ENCODE measurements around the gene PACSIN1. TPM values are rescaled to one million over a fixed set of nuclear protein-coding genes. Genes with fewer than 3 reads are reported as not detected.

Gene PACSIN1
- polyA plus RNA-seq, 4 donors, result 0.65 to 1.2 (median 0.84) TPM

GRCh38 chr6:34558172-34558714 lies 92.4 kb downstream of the PACSIN1 start:
- no peak for DNase-seq (ENCODE audit: low read depth in 4 of 4, low spot score in 2 of 4)

- DNase-seq (ENCODE audit: low read depth in 4 of 4, low spot score in 2 of 4), result no peak
These were observed 93.9 kb downstream of the PACSIN1 start for GRCh38 chr6:34559651-34560365.

GRCh38 chr6:34560366-34561226 lies 94.7 kb downstream of the PACSIN1 start:
- DNase-seq (ENCODE audit: low read depth in 4 of 4, low spot score in 2 of 4), result no peak

- no peak for DNase-seq (ENCODE audit: low read depth in 4 of 4, low spot score in 2 of 4)
These were observed 95.3 kb downstream of the PACSIN1 start for GRCh38 chr6:34561227-34561530.

DNA sequence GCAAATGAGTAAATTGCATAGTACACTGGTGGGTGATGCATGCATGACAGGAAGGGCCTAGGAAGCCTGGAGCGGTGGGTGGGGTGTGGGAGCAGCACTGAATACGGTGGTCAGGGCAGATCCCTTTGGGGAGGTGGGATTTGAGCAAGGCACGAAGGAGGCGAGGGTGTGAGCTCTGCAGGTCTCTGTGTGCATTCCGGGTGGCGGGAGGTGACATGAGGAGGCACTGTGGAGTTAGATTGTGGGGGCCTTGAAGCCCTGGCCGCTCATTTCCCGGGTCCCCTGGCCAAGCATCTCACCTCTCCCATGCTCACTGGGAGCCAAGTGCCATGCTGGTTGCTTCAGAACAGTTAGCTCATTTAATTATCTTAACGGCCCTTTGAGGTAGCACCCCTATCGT lies 96.5 kb downstream of the PACSIN1 start:
- no peak for DNase-seq (ENCODE audit: low read depth in 4 of 4, low spot score in 2 of 4)

GRCh38 chr6:34562861-34563512 lies 97.1 kb downstream of the PACSIN1 start:
- no peak for DNase-seq (ENCODE audit: low read depth in 4 of 4, low spot score in 2 of 4)

DNA sequence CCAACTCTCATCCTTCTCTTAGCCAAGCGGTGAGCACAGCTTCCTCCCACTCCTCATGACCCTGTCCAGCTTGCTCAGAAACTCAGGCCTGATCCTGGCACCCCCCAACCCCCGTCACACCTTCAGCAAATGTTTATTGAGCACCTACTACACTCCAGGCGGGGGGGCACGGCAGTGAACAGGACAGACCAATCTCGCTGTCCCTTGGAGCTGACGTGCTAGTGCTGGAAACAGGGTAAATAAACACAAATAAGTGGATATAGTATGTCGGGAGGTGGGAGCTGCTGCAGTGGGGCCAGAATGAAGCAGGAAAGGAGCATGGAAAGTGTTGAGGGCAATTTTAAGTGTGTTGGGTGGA lies 97.6 kb downstream of the PACSIN1 start:
- no peak for DNase-seq (ENCODE audit: low read depth in 4 of 4, low spot score in 2 of 4)

DNA sequence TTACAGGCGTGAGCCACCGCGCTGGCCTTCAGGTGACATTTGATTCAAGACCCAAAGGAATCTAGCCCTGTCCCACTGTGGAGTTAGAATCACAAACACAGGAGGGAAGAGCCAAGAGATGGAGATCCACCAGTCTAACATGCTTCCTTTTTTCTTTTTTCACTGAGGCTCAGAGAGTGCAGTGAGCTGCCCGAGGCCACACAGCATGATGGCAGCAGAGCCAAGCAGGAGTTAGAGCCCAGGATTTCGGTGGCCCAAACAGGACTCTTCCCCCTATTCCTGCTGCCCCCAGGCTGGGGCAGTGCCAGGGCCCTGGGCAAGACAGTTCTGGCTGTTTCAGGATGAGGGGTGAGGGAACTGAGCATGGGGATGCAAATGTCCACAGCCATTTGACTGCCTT lies 98.3 kb downstream of the PACSIN1 start:
- DNase-seq (ENCODE audit: low read depth in 4 of 4, low spot score in 2 of 4), result no peak

DNA sequence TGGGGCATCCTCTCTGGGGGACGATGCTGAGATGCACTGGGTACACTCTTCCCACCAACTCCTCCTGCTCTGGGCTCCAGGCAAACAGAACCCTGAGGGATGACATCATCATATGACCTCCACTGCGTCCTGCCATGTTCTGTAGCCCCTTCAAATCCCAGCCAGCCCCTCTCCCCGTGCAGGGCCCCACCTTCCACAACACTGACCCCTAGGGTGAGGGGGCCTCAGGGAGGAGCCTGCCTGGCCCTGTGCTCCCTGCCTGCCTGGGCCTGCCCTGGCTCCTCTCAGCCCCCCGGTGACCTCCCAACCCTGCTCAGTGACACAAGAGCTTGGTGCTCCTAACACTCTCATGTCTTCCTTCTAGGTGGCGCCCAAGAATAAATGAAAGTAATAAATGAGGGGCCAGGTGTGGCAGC lies 99.9 kb downstream of the PACSIN1 start:
- no peak for DNase-seq (ENCODE audit: low read depth in 4 of 4, low spot score in 2 of 4)

DNA sequence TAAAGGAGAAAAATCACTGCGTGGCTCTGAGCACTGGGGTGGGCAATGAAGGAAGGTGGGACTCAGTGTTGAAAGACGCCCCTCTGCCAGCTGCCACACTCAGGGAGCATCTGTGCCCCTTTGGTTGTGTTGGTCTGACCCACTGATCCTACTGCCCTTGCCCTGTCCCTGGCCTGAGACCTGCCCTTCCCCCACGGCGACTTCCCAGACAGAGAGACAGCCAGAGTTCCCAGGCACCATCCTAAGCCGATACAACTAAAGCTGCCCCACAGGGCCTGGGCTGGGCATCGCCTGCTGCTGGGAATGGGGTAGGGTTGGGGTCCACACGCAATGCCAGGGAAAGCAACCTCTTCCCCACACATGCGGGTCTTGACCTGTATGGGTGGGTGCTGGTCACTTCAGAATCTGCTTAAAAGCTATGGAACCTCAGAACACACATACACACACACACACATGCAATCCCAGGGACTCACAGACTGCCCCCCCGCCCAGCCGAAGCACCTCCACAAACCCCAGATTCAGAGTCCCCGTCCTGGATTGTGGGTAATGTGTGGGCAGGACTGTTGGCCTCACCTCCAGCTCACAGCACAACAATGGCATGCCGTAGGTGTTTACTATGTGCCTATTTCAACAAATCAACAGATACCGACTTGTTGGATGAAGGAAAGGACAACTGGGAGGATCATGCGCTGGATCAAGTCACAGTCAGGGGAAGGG lies 101.1 kb downstream of the PACSIN1 start:
- DNase-seq (ENCODE audit: low read depth in 4 of 4, low spot score in 2 of 4), result no peak

DNA sequence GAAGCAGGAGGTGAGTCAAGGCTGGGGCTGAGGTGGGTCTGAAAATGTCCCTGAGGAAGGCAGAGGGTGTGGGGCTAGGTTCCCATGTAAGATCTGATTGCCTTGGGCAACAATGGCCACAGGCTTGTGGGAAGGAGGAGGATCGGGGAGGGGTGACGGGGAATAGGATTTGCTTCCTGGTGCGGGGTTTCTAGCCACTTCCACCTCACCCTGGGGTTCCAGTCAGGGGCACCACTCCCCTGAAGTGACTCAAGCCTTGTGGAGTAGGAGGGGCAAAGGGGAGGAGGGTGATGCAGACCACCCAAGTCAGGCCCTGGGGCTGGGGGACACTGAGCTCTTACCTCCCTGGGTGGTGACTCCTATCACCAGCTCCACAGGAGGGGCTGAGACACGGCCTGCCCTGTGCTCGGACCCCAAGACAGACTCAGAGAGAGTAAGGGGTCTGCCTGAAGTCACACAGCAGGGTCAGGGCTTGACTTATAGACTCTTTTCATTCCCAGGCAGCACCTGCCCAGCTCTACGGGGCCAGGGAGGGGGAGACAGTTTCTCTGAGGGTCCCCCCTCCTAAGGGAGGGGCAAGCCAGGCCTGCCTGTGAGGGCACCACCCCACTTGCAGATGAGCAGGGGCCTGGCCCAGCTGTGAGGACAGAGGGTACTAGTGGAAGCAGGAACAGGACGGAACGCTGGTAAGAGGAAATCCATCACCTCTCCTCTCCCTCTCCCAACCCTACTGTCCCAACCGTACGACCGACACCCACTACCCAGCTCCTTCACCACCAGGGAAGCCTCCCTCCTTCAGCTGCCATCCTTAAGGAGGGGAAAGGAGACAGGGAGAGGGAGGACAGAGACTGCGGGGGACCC lies 102.7 kb downstream of the PACSIN1 start:
- no peak for DNase-seq (ENCODE audit: low read depth in 4 of 4, low spot score in 2 of 4)

DNA sequence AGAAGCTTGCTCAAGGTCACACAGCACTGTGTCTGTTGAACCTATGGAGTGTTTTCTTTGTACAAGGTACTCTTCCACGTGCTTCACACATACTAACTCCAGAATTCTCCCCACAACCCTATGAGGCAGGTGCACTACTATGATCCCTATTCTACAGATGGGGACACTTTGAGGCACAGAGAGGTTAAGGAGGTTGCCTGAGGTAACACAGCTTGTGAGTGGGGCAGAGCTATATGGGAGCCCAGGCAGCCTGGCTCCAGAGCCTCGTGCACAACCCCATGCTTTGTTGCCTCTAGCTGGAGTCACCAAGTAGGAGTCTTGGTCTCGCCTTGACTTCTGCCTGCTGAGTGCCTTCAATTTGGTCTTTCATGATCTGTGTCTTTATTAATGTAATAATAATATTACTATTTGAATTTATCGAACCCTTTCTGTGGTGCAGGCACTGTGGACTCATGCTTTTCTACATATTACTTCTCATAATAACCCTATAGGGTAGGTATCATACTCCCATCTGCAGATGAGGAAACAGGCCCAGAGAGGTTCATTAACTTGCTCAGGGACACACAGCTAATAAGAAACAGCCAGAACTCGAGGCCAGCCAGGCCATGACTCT lies 103.6 kb downstream of the PACSIN1 start:
- DNase-seq (ENCODE audit: low read depth in 4 of 4, low spot score in 2 of 4), result no peak

GRCh38 chr6:34570066-34570833 lies 104.4 kb downstream of the PACSIN1 start:
- DNase-seq (ENCODE audit: low read depth in 4 of 4, low spot score in 2 of 4), result no peak

GRCh38 chr6:34571388-34571787 lies 105.5 kb downstream of the PACSIN1 start:
- DNase-seq (ENCODE audit: low read depth in 4 of 4, low spot score in 2 of 4), result no peak

GRCh38 chr6:34572021-34572420 lies 106.1 kb downstream of the PACSIN1 start:
- DNase-seq (ENCODE audit: low read depth in 4 of 4, low spot score in 2 of 4), result no peak

GRCh38 chr6:34572585-34572984 lies 106.7 kb downstream of the PACSIN1 start:
- DNase-seq (ENCODE audit: low read depth in 4 of 4, low spot score in 2 of 4), result no peak

GRCh38 chr6:34573567-34574183 lies 107.8 kb downstream of the PACSIN1 start:
- no peak for DNase-seq (ENCODE audit: low read depth in 4 of 4, low spot score in 2 of 4)

DNA sequence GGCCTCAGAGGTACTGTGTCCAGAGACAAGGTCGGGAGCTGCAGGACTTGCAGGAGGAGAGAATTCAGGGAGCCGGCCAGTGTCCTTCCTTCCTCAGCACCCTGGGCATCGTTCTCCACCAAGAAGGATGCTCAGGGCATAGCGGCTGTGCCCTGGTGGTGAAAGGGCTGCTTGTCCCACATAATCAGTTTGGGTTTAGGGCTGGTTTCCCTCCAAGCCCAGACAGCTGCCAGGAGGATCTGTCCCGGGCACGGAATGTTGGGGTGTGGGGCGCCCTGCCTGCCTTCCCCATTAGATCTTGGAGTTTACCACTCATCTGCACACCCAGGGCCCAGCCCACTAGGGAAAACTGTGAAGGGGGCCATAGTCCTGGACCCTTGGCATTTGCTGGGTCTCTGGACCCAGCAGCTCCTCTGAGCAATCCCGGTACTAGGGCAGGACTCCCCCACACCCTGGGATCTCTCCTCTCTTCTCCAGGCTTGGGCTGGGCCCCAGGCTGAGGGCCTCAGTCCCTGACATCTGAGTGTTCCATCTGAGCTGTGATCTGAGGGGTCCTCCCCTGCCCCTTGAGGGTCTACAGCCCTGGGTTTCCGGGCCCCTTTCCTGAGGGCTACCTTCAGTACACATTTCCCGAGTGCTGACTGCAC lies 108.9 kb downstream of the PACSIN1 start:
- DNase-seq (ENCODE audit: low read depth in 4 of 4, low spot score in 2 of 4), result no peak
